Endothelial cell of umbilical vein (primary cell): Measurements from ENCODE around the gene NKG7. TPM values are rescaled to one million over a fixed set of nuclear protein-coding genes. Genes with fewer than 3 reads are reported as not detected.

ENCODE experiments used
- BruUV-seq: library from RNA; stranded (reverse); fragments of 400-500 nt; replicated peaks from 2 replicates; lab custom pipeline; 2021; lab: Mats Ljungman, UMichigan
- CTCF ChIA-PET: fragments of 300-600, 350-600 bp; sonication (Branson Sonifier 250); formaldehyde crosslinking; loops from one replicate; lab custom pipeline; 2021; ENCODE audit warnings: antibody characterized with exemption, inconsistent platforms; lab: Charles Lee
- POLR2A ChIA-PET: fragments of 300-600, 350-600 bp; sonication (Branson Sonifier 250); formaldehyde crosslinking; loops from one replicate; lab custom pipeline; 2021; ENCODE audit warnings: antibody characterized with exemption, inconsistent platforms; lab: Charles Lee
- DNase-seq: peaks from one replicate; pipeline ENCODE4 v3.0.0-alpha.2; 2011; ENCODE audit warnings: low read depth, low spot score
- FAIRE-seq: peaks from 2 replicates; lab custom pipeline; 2011; peaks lifted over from hg19 to GRCh38; lab: Jason Lieb, UNC
- H2AFZ ChIP-seq: 2 replicates; pipeline ENCODE4 v1.6.0; 2012; ENCODE audit warnings: low read depth, low read length, control low read depth, inconsistent platforms
- H3K27ac ChIP-seq: 2 replicates; pipeline ENCODE4 v1.5.1; 2011; ENCODE audit warnings: low read depth, mild to moderate bottlenecking, control low read depth, low read length, moderate library complexity; ENCODE audit not compliant: insufficient read depth
- H3K27me3 ChIP-seq, 2 experiments: 2 replicates each; pipeline versions ENCODE4 v1.6.0 to v1.6.1; 2011; ENCODE audit warnings: low read length in 2 of 2, mixed read lengths in 1 of 2; ENCODE audit not compliant: control insufficient read depth in 2 of 2, insufficient read depth in 2 of 2
- H3K36me3 ChIP-seq, 2 experiments: 2 replicates in 1 of 2; 3 replicates in 1 of 2; pipeline ENCODE4 v1.5.1; 2011; ENCODE audit warnings: low read length in 2 of 2, mild to moderate bottlenecking in 1 of 2, moderate library complexity in 1 of 2; ENCODE audit not compliant: control insufficient read depth in 2 of 2, insufficient read depth in 2 of 2; ENCODE audit errors: extremely low read depth in 1 of 2
- H3K4me1 ChIP-seq: 3 replicates; pipeline ENCODE4 v1.5.1; 2011; ENCODE audit warnings: mild to moderate bottlenecking, low read length; ENCODE audit not compliant: control insufficient read depth, insufficient read depth; ENCODE audit errors: extremely low read depth
- H3K4me2 ChIP-seq: 2 replicates; pipeline ENCODE4 v1.6.1; 2011; ENCODE audit warnings: low read length, control low read depth, mixed read lengths; ENCODE audit not compliant: insufficient read depth
- H3K4me3 ChIP-seq, 3 experiments: fragments of 200-600 bp in 1 of 3; sonication (generic), shearing (Covaris generic) in 1 of 3; replicated peaks in 1 of 3; 2 replicates each; pipeline ENCODE4 v1.5.1; 2011 to 2016; ENCODE audit warnings: control low read depth in 3 of 3, low read length in 3 of 3, mild to moderate bottlenecking in 2 of 3, inconsistent platforms in 1 of 3, low read depth in 1 of 3, moderate library complexity in 1 of 3; ENCODE audit not compliant: insufficient read depth in 1 of 3
- H3K79me2 ChIP-seq: 2 replicates; pipeline ENCODE4 v1.6.0; 2012; ENCODE audit warnings: low read length, inconsistent platforms; ENCODE audit not compliant: control insufficient read depth, insufficient read depth
- H3K9ac ChIP-seq: replicated peaks from 2 replicates; pipeline ENCODE3; 2011; ENCODE audit warnings: low read length, control low read depth; ENCODE audit not compliant: insufficient read depth; ENCODE audit errors: extremely low read depth
- H3K9me1 ChIP-seq: replicated peaks from 3 replicates; pipeline ENCODE4 v1.6.0; 2011; ENCODE audit warnings: mild to moderate bottlenecking, low read length; ENCODE audit not compliant: control insufficient read depth, insufficient read depth; ENCODE audit errors: extremely low read depth
- H3K9me3 ChIP-seq: replicated peaks from 2 replicates; pipeline ENCODE4 v1.5.1; 2012; ENCODE audit warnings: low read length, inconsistent platforms; ENCODE audit not compliant: control insufficient read depth, insufficient read depth
- H4K20me1 ChIP-seq: replicated peaks from 2 replicates; pipeline ENCODE3; 2011; ENCODE audit warnings: mild to moderate bottlenecking, low read length; ENCODE audit not compliant: control insufficient read depth, insufficient read depth; ENCODE audit errors: extremely low read depth
- EZH2 ChIP-seq: IDR thresholded peaks from 2 replicates; pipeline ENCODE4 v1.6.1; 2012; ENCODE audit warnings: borderline replicate concordance, low read depth, mild to moderate bottlenecking, moderate library complexity, low read length, inconsistent platforms; ENCODE audit not compliant: severe bottlenecking
- FOS ChIP-seq: IDR thresholded peaks from 2 replicates; pipeline ENCODE4 v1.6.1; 2011; ENCODE audit warnings: mild to moderate bottlenecking, low read length, moderate library complexity, borderline replicate concordance; ENCODE audit not compliant: insufficient read depth
- GATA2 ChIP-seq: IDR thresholded peaks from 2 replicates; pipeline ENCODE4 v1.7.0; 2011; ENCODE audit warnings: low read depth, mild to moderate bottlenecking, moderate library complexity, mixed read lengths, low read length; ENCODE audit not compliant: insufficient read length, insufficient read depth
- JUN ChIP-seq: IDR thresholded peaks from 2 replicates; pipeline ENCODE4 v1.6.1; 2011; ENCODE audit warnings: borderline replicate concordance, low read depth; ENCODE audit not compliant: insufficient read length, insufficient read depth
- MYC ChIP-seq: IDR thresholded peaks from one replicate; pipeline ENCODE4 v1.6.1; 2011; ENCODE audit warnings: mild to moderate bottlenecking, low read depth, low read length
- POLR2A ChIP-seq: IDR thresholded peaks from 2 replicates; pipeline ENCODE4 v1.6.1; 2012; ENCODE audit warnings: low read depth, mild to moderate bottlenecking, control low read depth, low read length
- POLR2AphosphoS5 ChIP-seq: IDR thresholded peaks from 2 replicates; pipeline ENCODE4 v1.6.1; 2012; ENCODE audit warnings: low read depth, mild to moderate bottlenecking, control low read depth, low read length, moderate library complexity; ENCODE audit not compliant: insufficient read depth
- dilution Hi-C: fragments of 300-500 bp; cut with MboI; formaldehyde crosslinking; loops from one replicate; pipeline ENCODE4 v1.15.0; 2019; ENCODE audit warnings: low sequenced_read_pairs; ENCODE audit not compliant: extremely low pct_ligation_motif_present
- intact Hi-C: fragments of 100-400 bp; cut with micrococcal nuclease; formaldehyde crosslinking; loops from one replicate; pipeline ENCODE4 v1.10.0; 2022
- polyA plus RNA-seq, 4 experiments: library from polyadenylated mRNA; depleted of rRNA in 3 of 4; stranded (reverse) in 3 of 4; unstranded in 1 of 4; fragments of >200 nt; gene quantifications; 2 replicates each; pipeline versions ENCODE4 v1.2.1 to v1.2.3, GENCODE V29; 2011 to 2012; ENCODE audit warnings: missing spikeins in 1 of 4
- total RNA-seq: library from RNA; stranded (reverse); gene quantifications from 2 replicates; pipeline ENCODE4 v1.2.3, GENCODE V29; 2021
- TF ChIP-seq, protein P1 (sequence below): IDR thresholded peaks from 2 replicates; pipeline ENCODE4 v1.6.1; 2011; ENCODE audit not compliant: insufficient read depth, insufficient read length
- TF ChIP-seq, protein P2 (sequence below), 2 donors: IDR thresholded peaks; 1 replicate in 1 of 2; 2 replicates in 1 of 2; pipeline ENCODE4 v1.5.1; 2011; ENCODE audit warnings: low read length in 2 of 2, mild to moderate bottlenecking in 2 of 2, moderate library complexity in 2 of 2, control low read depth in 1 of 2, inconsistent platforms in 1 of 2, low read depth in 1 of 2; ENCODE audit not compliant: insufficient read depth in 1 of 2; ENCODE audit errors: extremely low read depth in 1 of 2

The NKG7 gene
- total and polyA plus RNA-seq, 2 donors (not counting 3 experiments of a cell fraction or from before 2014, with no cell fraction given) = not detected

- Histone ChIP-seq H4K20me1 (no peaks in the 10 kb centered on the region), H3K4me2 (no peak overlapping the region), H3K9me3 (no peaks in the 10 kb centered on the region), H2AFZ (no peak overlapping the region), H3K27me3 (no peaks in the 10 kb centered on the region), H3K36me3 (no peaks in the 10 kb centered on the region), H3K27ac (no peak overlapping the region), H3K9ac (no peak overlapping the region), H3K4me1 (peaks cover 4% of the 10 kb centered on the region), H3K79me2 (no peaks in the 10 kb centered on the region), H3K4me3 (no peak overlapping the region), H3K9me1 (no peaks in the 10 kb centered on the region)
- intact Hi-C loops = no loop called here
- ChIA-PET CTCF (interaction anchor here (1.3 kb wide), 1 partner anchor 10 kb away, joined by 4 read pairs; no protein-coding TSS in a partner anchor), POLR2A (no interaction called here)
- no TSS peak for BruUV-seq
- TF ChIP-seq EZH2 (no peak), MYC (no peak), JUN (no peak), GATA2 (no peak), POLR2AphosphoS5 (no peak), POLR2A (no peak), FOS (no peak)
- TF ChIP-seq, protein P1, sequence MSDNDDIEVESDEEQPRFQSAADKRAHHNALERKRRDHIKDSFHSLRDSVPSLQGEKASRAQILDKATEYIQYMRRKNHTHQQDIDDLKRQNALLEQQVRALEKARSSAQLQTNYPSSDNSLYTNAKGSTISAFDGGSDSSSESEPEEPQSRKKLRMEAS = no peak
- TF ChIP-seq, protein P2, sequence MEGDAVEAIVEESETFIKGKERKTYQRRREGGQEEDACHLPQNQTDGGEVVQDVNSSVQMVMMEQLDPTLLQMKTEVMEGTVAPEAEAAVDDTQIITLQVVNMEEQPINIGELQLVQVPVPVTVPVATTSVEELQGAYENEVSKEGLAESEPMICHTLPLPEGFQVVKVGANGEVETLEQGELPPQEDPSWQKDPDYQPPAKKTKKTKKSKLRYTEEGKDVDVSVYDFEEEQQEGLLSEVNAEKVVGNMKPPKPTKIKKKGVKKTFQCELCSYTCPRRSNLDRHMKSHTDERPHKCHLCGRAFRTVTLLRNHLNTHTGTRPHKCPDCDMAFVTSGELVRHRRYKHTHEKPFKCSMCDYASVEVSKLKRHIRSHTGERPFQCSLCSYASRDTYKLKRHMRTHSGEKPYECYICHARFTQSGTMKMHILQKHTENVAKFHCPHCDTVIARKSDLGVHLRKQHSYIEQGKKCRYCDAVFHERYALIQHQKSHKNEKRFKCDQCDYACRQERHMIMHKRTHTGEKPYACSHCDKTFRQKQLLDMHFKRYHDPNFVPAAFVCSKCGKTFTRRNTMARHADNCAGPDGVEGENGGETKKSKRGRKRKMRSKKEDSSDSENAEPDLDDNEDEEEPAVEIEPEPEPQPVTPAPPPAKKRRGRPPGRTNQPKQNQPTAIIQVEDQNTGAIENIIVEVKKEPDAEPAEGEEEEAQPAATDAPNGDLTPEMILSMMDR (IDR thresholded peaks at IDR 0.05; ENCODE audit: extremely low read depth in 1 of 2, insufficient read depth in 1 of 2, low read depth in 1 of 2, low read length in 2 of 2) = no peak
- dilution Hi-C loops = no loop called here
- DNase-seq (no peak), FAIRE-seq (no peak)
These were observed 14.5 kb downstream of the NKG7 start for GRCh38 chr19:51357952-51358351.
